SK-N-SH treated with all-trans-retinoic acid at 6 μM for 48 hours (cell line): ENCODE measurements around the gene FDPS.

Source experiments
- ATAC-seq: fragments of 200-7000 bp; cut with Tn5 transposase; 3 replicates; pipeline ENCODE4 v1.9.1; 2020; ENCODE audit warnings: mild to moderate bottlenecking, moderate library complexity
- ARNTL ChIP-seq: fragments of 450-650 bp; formaldehyde crosslinking; IDR thresholded peaks from 2 replicates; pipeline ENCODE4 v1.5.0; 2020; ENCODE audit warnings: low read depth, mild to moderate bottlenecking, moderate library complexity, borderline replicate concordance
- BACH2 ChIP-seq: fragments of 250-450 bp; sonication (Bioruptor Pico); IDR thresholded peaks from 2 replicates; pipeline ENCODE4 v1.9.0; 2021; ENCODE audit warnings: mild to moderate bottlenecking, borderline replicate concordance
- CREB5 ChIP-seq: fragments of 250-450 bp; sonication (Bioruptor Pico); IDR thresholded peaks from 2 replicates; pipeline ENCODE4 v1.5.1; 2020; ENCODE audit warnings: low read depth, mild to moderate bottlenecking, moderate library complexity
- CSDC2 ChIP-seq: fragments of 250-450 bp; sonication (Bioruptor Pico); IDR thresholded peaks from 2 replicates; pipeline ENCODE4 v1.5.0; 2020; ENCODE audit warnings: mild to moderate bottlenecking, moderate library complexity
- GLIS3 ChIP-seq: fragments of 250-450 bp; sonication (Bioruptor Pico); IDR thresholded peaks from 2 replicates; pipeline ENCODE4 v1.5.0; 2020; ENCODE audit warnings: mild to moderate bottlenecking, moderate library complexity
- ISL1 ChIP-seq: fragments of 250-450 bp; sonication (Bioruptor Pico); IDR thresholded peaks from 2 replicates; pipeline ENCODE4 v2.1.2; 2022; ENCODE audit warnings: mild to moderate bottlenecking, moderate library complexity
- PATZ1 ChIP-seq: fragments of 250-450 bp; sonication (Bioruptor Pico); IDR thresholded peaks from 2 replicates; pipeline ENCODE4 v1.8.0; 2020; ENCODE audit warnings: mild to moderate bottlenecking, moderate library complexity, borderline replicate concordance
- POU6F1 ChIP-seq: fragments of 250-450 bp; sonication (Bioruptor Pico); IDR thresholded peaks from 2 replicates; pipeline ENCODE4 v1.8.0; 2021; ENCODE audit warnings: low read depth, mild to moderate bottlenecking, moderate library complexity, borderline replicate concordance
- PPARA ChIP-seq: fragments of 250-450 bp; sonication (Bioruptor Pico); IDR thresholded peaks from 2 replicates; pipeline ENCODE4 v1.5.0; 2020; ENCODE audit warnings: mild to moderate bottlenecking, borderline replicate concordance
- TCF4 ChIP-seq: fragments of 250-450 bp; sonication (Bioruptor Pico); IDR thresholded peaks from 2 replicates; pipeline ENCODE4 v1.8.0; 2021; ENCODE audit warnings: mild to moderate bottlenecking, moderate library complexity, borderline replicate concordance
- TOX ChIP-seq: fragments of 250-450 bp; sonication (Bioruptor Pico); IDR thresholded peaks from 2 replicates; pipeline ENCODE4 v1.8.0; 2021; ENCODE audit warnings: mild to moderate bottlenecking, moderate library complexity, borderline replicate concordance
- TSHZ2 ChIP-seq: fragments of 250-450 bp; sonication (Bioruptor Pico); IDR thresholded peaks from 2 replicates; pipeline ENCODE4 v1.5.0; 2020; ENCODE audit warnings: mild to moderate bottlenecking, moderate library complexity
- ZC3H10 ChIP-seq: fragments of 250-450 bp; sonication (Bioruptor Pico); IDR thresholded peaks from 2 replicates; pipeline ENCODE4 v1.5.1; 2021; ENCODE audit warnings: mild to moderate bottlenecking, moderate library complexity
- ZNF70 ChIP-seq: fragments of 450-650 bp; formaldehyde crosslinking; IDR thresholded peaks from 2 replicates; pipeline ENCODE4 v1.5.0; 2020; ENCODE audit warnings: mild to moderate bottlenecking, moderate library complexity
- ZNF8 ChIP-seq: fragments of 450-650 bp; formaldehyde crosslinking; IDR thresholded peaks from 2 replicates; pipeline ENCODE4 v1.5.0; 2020; ENCODE audit warnings: mild to moderate bottlenecking, moderate library complexity

Gene FDPS

GRCh38 chr1:155308493-155309422 is at the start of gene FDPS:
Gene FDPS (plus strand): TSS chr1:155308866. CDS start chr1:155309790, 924 bp downstream.
- ATAC-seq: peak; percentile 98
- TF ChIP-seq POU6F1 (CRISPR knock-in tag): 0 out of 2 replicates have a peak, but pooled peaks have one; percentile 24
- no peak for TF ChIP-seq ZC3H10 (CRISPR knock-in tag)
- no peak for TF ChIP-seq TSHZ2 (CRISPR knock-in tag)
- no peak for TF ChIP-seq ZNF8 (CRISPR knock-in tag)

- TF ChIP-seq TSHZ2 (CRISPR knock-in tag) (no peak), ISL1 (CRISPR knock-in tag) (no peak), ZC3H10 (CRISPR knock-in tag) (no peak), ZNF70 (CRISPR knock-in tag) (no peak)
Observed at GRCh38 chr1:155260276-155260675, 48.4 kb upstream of the FDPS start.

GRCh38 chr1:155261493-155261851 is 47.2 kb upstream of the FDPS start:
- no peak for TF ChIP-seq ZC3H10 (CRISPR knock-in tag)
- no peak for TF ChIP-seq BACH2 (CRISPR knock-in tag)
- TF ChIP-seq PPARA (CRISPR knock-in tag): no peak
- no peak for TF ChIP-seq POU6F1 (CRISPR knock-in tag)
- no peak for TF ChIP-seq ZNF8 (CRISPR knock-in tag)
- no peak for TF ChIP-seq ZNF70 (CRISPR knock-in tag)
- no peak for TF ChIP-seq CREB5 (CRISPR knock-in tag)
- TF ChIP-seq, all 23 proteins: peak for 0
- ATAC-seq: no peak; the same call in 1 of the 3 replicates

More at GRCh38 chr1:155260276-155260675, 48.4 kb upstream of the FDPS start:
- ATAC-seq: no peak

- ATAC-seq: peak; percentile 96
- TF ChIP-seq ZNF8 (CRISPR knock-in tag) (no peak), PATZ1 (CRISPR knock-in tag) (0 out of 2 replicates have a peak, but pooled peaks have one; percentile 24), ZC3H10 (CRISPR knock-in tag) (peak; percentile 78), GLIS3 (CRISPR knock-in tag) (peak; percentile 59), ARNTL (CRISPR knock-in tag) (no peak), TCF4 (CRISPR knock-in tag) (no peak), ZNF70 (CRISPR knock-in tag) (no peak), TSHZ2 (CRISPR knock-in tag) (no peak), ISL1 (CRISPR knock-in tag) (no peak), CSDC2 (CRISPR knock-in tag) (no peak), TOX (CRISPR knock-in tag) (peak; percentile 73)
Observed at GRCh38 chr1:155261852-155262673, 46.6 kb upstream of the FDPS start, which contains the start of gene SCAMP3. Gene SCAMP3 (minus strand): TSS chr1:155262360. CDS start chr1:155262151, 209 bp downstream.
